HG03521 (cell line): Measurements from ENCODE around the gene PTPRN2.
"Not testable (repeated sequence)": the region's sequence is repeated elsewhere in the genome, so short reads cannot be mapped to it uniquely, and the experiment has no call there.

ENCODE experiments used
- ATAC-seq: cut with Tn5 transposase; IDR thresholded peaks from one replicate; pipeline ENCODE4 v1.9.1; 2021; ENCODE audit warnings: mild to moderate bottlenecking, moderate library complexity; ENCODE audit not compliant: unreplicated experiment

PTPRN2 gene

GRCh38 chr7:157787275-157787701, 800.3 kb downstream of the PTPRN2 start:
- no peak for ATAC-seq

GRCh38 chr7:157786375-157787274, 801.0 kb downstream of the PTPRN2 start:
- no peak for ATAC-seq

GRCh38 chr7:157785486-157786186, 802.0 kb downstream of the PTPRN2 start:
- no peak for ATAC-seq

- ATAC-seq = no peak
Measured at GRCh38 chr7:157784979-157785441, 802.6 kb downstream of the PTPRN2 start.

- no peak for ATAC-seq
Measured at GRCh38 chr7:157784041-157784835, 803.4 kb downstream of the PTPRN2 start.

GRCh38 chr7:157782041-157782440, 805.6 kb downstream of the PTPRN2 start:
- no peak for ATAC-seq

- ATAC-seq = no peak
Measured at GRCh38 chr7:157780721-157781120, 806.9 kb downstream of the PTPRN2 start.

GRCh38 chr7:157780312-157780711, 807.3 kb downstream of the PTPRN2 start:
- ATAC-seq = no peak

- no peak for ATAC-seq
Measured at GRCh38 chr7:157779206-157779605, 808.4 kb downstream of the PTPRN2 start.

- not testable (repeated sequence) for ATAC-seq
Measured at GRCh38 chr7:157777194-157777762, 810.3 kb downstream of the PTPRN2 start.

GRCh38 chr7:157775560-157776332, 811.9 kb downstream of the PTPRN2 start:
- ATAC-seq = no peak

GRCh38 chr7:157775021-157775559, 812.5 kb downstream of the PTPRN2 start:
- ATAC-seq = no peak

GRCh38 chr7:157774495-157774894, 813.1 kb downstream of the PTPRN2 start:
- ATAC-seq = no peak

GRCh38 chr7:157773361-157773760, 814.3 kb downstream of the PTPRN2 start:
- ATAC-seq = no peak

- no peak for ATAC-seq
Measured at GRCh38 chr7:157772486-157773130, 815.0 kb downstream of the PTPRN2 start.

GRCh38 chr7:157771689-157772088, 815.9 kb downstream of the PTPRN2 start:
- no peak for ATAC-seq

GRCh38 chr7:157770716-157771320, 816.8 kb downstream of the PTPRN2 start:
- no peak for ATAC-seq

- no peak for ATAC-seq
Measured at GRCh38 chr7:157769526-157770215, 818.0 kb downstream of the PTPRN2 start.
